ENCODE data around the gene CLIC5. TPM values are rescaled to one million over a fixed set of nuclear protein-coding genes. Genes with fewer than 3 reads are reported as not detected.

CLIC5 gene
- total and polyA plus RNA-seq, 2 of the 8 experiments (the other 6 are each of a cell fraction or from before 2014, with no cell fraction given) = 0.12 to 0.15 TPM

DNA sequence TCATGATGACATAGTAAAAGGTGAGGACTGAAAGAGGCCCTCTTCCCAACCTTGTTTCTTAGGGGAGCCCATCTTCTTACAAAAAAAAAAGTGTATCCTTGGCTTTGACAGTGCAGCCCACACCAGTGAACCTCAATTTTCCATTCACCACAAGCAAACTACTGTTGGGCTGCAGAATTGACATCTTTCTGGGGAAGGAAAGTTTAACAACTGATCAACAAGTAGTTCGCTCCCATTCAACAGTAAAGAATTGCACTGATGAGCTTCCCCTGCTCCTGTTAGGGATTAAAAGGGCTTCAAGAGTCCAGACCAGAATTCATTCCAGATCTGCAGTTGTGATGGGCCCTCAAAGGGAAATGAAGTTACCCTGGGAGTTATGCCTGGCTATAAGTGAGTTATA lies 13.9 kb upstream of the CLIC5 start:
- H3K23ac ChIP-seq (ENCODE audit: insufficient read length) = no peak overlapping the region
- no peaks in the 10 kb centered on the region for H3K79me1 ChIP-seq (ENCODE audit: low read depth, low read length)
- H2BK120ac ChIP-seq (replicated peaks; ENCODE audit: low read depth, low read length) = no peak overlapping the region
- H3K9me3 ChIP-seq (ENCODE audit: insufficient read depth in 2 of 2, low read depth in 1 of 2, low read length in 1 of 2) = no peaks in the 10 kb centered on the region
- no peak overlapping the region for H4K8ac ChIP-seq (ENCODE audit: extremely low read depth, insufficient read depth, low read length)
- WGBS, 2 experiments (ENCODE audit: extremely low coverage in 1 of 2, insufficient coverage in 1 of 2, insufficient read length in 1 of 2, insufficient replicate concordance in 2 of 2, low coverage in 1 of 2, low lambda C conversion rate in 2 of 2, missing lambda C conversion rate in 1 of 2) = 83% methylated on average over 1 of the region's 1 CpG; no CpG with 5 or more reads in 1 of the 2 experiments
- H4K20me1 ChIP-seq (replicated peaks in 1 of 2; ENCODE audit: control insufficient read depth in 1 of 2, insufficient read depth in 2 of 2, low read length in 2 of 2) = no peaks in the 10 kb centered on the region
- no peak overlapping the region for H2BK12ac ChIP-seq (ENCODE audit: low read depth, low read length)
- H3K9ac ChIP-seq (replicated peaks in 1 of 4; ENCODE audit: extremely low read depth in 1 of 4, low read depth in 3 of 4, low read length in 3 of 4) = no peak overlapping the region
- H3K18ac ChIP-seq (ENCODE audit: extremely low read depth, low read length) = no peak overlapping the region
- no peak overlapping the region for H3K14ac ChIP-seq (ENCODE audit: insufficient read length)
- ChIA-PET CTCF (ENCODE audit: partially characterized antibody) (no interaction called here), POLR2A (ENCODE audit: partially characterized antibody) (no interaction called here)
- no peak overlapping the region for H2BK5ac ChIP-seq (ENCODE audit: low read depth, low read length)
- no peaks in the 10 kb centered on the region for H3K36me3 ChIP-seq (ENCODE audit: control insufficient read depth in 2 of 4, insufficient read depth in 4 of 4, low read length in 3 of 4)
- H4K91ac ChIP-seq (replicated peaks; ENCODE audit: insufficient read length, low read length) = no peak overlapping the region
- H3K79me2 ChIP-seq (ENCODE audit: control insufficient read depth in 1 of 2, insufficient read depth in 2 of 2, low read length in 2 of 2) = no peaks in the 10 kb centered on the region
- H2AFZ ChIP-seq (ENCODE audit: low read length) = no peak overlapping the region
- H2BK15ac ChIP-seq (ENCODE audit: low read length) = no peak overlapping the region
- H2AK5ac ChIP-seq (ENCODE audit: low read depth, low read length) = no peak overlapping the region
- H2BK20ac ChIP-seq (ENCODE audit: low read length) = no peak overlapping the region
- no peak overlapping the region for H3K4me3 ChIP-seq (ENCODE audit: extremely low read depth in 1 of 4, insufficient read depth in 2 of 4, low read depth in 3 of 4, low read length in 4 of 4)
- H3K4ac ChIP-seq (replicated peaks; ENCODE audit: insufficient read length, low read depth, low read length) = no peak overlapping the region
- FAIRE-seq = no peak
- no peaks in the 10 kb centered on the region for H3K27me3 ChIP-seq (replicated peaks in 1 of 4; ENCODE audit: control insufficient read depth in 3 of 4, extremely low read depth in 1 of 4, insufficient read depth in 3 of 4, low read length in 3 of 4)
- H3K4me1 ChIP-seq (replicated peaks in 1 of 4; ENCODE audit: control insufficient read depth in 3 of 4, insufficient read depth in 4 of 4, low read length in 3 of 4) = peaks cover 0 to 4% (median 2%) of the 10 kb centered on the region in 4 experiments; a peak in 3 of 7 replicates
- H3K23me2 ChIP-seq (ENCODE audit: low read depth, low read length) = no peaks in the 10 kb centered on the region
- no peak overlapping the region for H4K5ac ChIP-seq (ENCODE audit: insufficient read length, low read depth, low read length)
- no peak overlapping the region for H3K4me2 ChIP-seq (ENCODE audit: insufficient read depth in 1 of 2, low read depth in 2 of 2, low read length in 2 of 2)
- no peak overlapping the region for H3K27ac ChIP-seq (ENCODE audit: low read depth, low read length)
- no peak for DNase-seq (ENCODE audit: low read depth in 1 of 2, low spot score in 2 of 2)
- H3K56ac ChIP-seq (replicated peaks; ENCODE audit: insufficient read length, low read depth, low read length) = no peak overlapping the region
- TF ChIP-seq MAX (IDR thresholded peaks at IDR 0.05) (no peak), JUND (IDR thresholded peaks at IDR 0.05; ENCODE audit: low read length) (no peak), TEAD4 (IDR thresholded peaks at IDR 0.05; ENCODE audit: low read depth, low read length) (no peak), BACH1 (IDR thresholded peaks at IDR 0.05; ENCODE audit: low read length) (no peak)

Measured in H1 (cell line).